ENCODE results near the gene SPPL2A. TPM values are rescaled to one million over a fixed set of nuclear protein-coding genes. Genes with fewer than 3 reads are reported as not detected.

Gene SPPL2A
- total RNA-seq, 1 donor from 2014 or later, result 55.0 TPM

- Mint-ChIP-seq H3K4me3 (no peak overlapping the region), H3K9me3 (no peaks in the 10 kb centered on the region), H3K4me1 (no peaks in the 10 kb centered on the region), H3K27ac (ENCODE audit: unreplicated experiment) (peak overlapping the region; percentile 15), H3K36me3 (ENCODE audit: low read depth) (peaks cover 13% of the 10 kb centered on the region), H3K27me3 (ENCODE audit: low read depth) (no peaks in the 10 kb centered on the region)
- no peak for TF ChIP-seq CTCF (conservative IDR thresholded peaks at IDR 0.05)
- no peak for DNase-seq (ENCODE audit: low read depth, low spot score)
These were observed 112.3 kb downstream of the SPPL2A start for GRCh38 chr15:50653156-50653743.

GRCh38 chr15:50652671-50653070 lies 112.8 kb downstream of the SPPL2A start:
- H3K27me3 Mint-ChIP-seq (ENCODE audit: low read depth), result no peaks in the 10 kb centered on the region
- no peak overlapping the region for H3K4me3 Mint-ChIP-seq
- no peak for DNase-seq (ENCODE audit: low read depth, low spot score)
- H3K36me3 Mint-ChIP-seq (ENCODE audit: low read depth), result peaks cover 13% of the 10 kb centered on the region
- no peaks in the 10 kb centered on the region for H3K4me1 Mint-ChIP-seq
- H3K9me3 Mint-ChIP-seq, result no peaks in the 10 kb centered on the region
- H3K27ac Mint-ChIP-seq (ENCODE audit: unreplicated experiment), result no peak overlapping the region
- TF ChIP-seq CTCF (conservative IDR thresholded peaks at IDR 0.05), result no peak

Other genes with a start within 250 kb of the SPPL2A start
- 0.40 TPM in 1 of 2 replicates, not detected in the other for gene USP50, start 219.0 kb downstream of the SPPL2A start, total RNA-seq
- 33.6 and 34.8 TPM in 2 replicates for gene TRPM7, start 78.9 kb downstream of the SPPL2A start, total RNA-seq
- 10.8 and 11.7 TPM in 2 replicates for gene AP4E1, start 143.0 kb upstream of the SPPL2A start, total RNA-seq